ENCODE measurements around the gene SPOCK3.
A peak's percentile ranks its signal among the peaks of the same experiment; 100 is the strongest.
"Not testable (repeated sequence)": the region's sequence is repeated elsewhere in the genome, so short reads cannot be mapped to it uniquely, and the experiment has no call there.

Gene SPOCK3

DNA sequence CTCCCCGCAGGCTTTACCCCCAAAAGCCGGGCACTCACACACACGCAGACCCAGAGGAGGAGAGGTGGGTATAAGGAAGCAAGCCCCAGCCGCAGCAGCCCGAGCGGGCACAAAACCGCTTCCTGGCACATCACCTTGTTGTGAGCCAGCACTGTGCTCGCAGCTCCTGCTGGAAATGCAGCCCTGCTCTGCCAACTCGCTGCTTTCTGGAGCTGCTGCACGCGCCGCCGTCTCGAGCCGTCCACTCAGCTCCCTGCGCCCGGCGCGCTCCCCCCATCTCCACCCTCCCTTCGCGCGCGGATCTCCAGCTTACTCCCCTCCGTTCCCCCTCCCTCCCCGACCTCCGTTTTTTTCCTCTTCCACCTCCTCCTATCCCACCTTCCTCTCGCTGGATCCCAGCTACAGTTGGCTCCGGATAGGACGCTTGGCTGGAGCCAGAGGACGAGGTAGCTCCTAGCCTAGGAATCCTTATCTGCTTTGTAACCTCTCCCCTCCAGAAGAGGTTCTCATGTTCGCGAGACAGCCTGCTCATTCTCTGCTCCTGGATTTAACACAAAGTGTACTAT, at the start of gene SPOCK3:
TSS of gene SPOCK3 (minus strand) at position 179 of the 566 bp plus-strand sequence.
- peak; percentile 78 for DNase-seq (ENCODE audit: low spot score)

DNA sequence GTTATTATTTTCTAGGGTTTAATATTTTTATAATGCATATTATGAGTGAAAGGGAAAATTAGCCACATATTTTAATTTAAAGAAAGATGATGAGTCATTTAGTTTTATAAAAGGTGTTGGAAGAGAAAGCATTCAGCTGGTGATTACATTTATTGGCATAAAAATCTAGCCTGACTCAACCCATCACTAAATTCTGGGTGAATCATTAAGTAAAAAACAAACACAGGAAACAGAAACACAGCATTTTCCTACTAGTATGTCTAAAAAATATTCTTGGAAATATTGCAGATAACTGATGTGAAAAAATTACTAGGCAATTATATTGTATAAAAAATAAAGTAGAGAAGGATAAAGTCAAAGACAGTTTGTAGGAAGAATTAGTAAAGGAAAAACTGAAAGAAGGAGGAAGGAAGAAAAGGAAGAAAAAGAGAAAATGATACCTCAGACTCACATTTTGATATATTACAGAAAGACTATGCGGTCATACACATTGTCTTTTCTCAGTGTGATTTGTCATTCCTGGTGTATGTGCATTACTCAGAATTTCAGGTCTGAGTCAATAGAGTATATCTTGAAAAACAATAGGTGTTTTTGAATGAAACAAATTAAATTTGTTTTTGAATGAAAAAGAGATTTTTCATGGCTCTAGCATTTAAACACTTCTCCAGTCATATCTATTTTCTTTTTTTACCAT, 48.0 kb upstream of the SPOCK3 start:
- no peak for DNase-seq (ENCODE audit: low spot score)

DNA sequence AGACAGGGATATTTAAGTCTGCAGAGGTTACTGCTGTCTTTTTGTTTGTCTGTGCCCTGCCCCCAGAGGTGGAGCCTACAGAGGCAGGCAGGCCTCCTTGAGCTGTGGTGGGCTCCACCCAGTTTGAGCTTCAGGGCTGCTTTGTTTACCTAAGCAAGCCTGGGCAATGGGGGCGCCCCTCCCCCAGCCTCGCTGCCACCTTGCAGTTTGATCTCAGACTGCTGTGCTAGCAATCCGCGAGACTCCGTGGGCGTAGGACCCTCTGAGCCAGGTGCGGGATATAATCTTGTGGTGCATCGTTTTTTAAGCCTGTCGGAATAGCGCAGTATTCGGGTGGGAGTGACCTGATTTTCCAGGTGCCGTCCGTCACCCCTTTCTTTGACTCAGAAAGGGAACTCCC, 47.3 kb upstream of the SPOCK3 start:
- DNase-seq (ENCODE audit: low spot score): not testable (repeated sequence)

DNA sequence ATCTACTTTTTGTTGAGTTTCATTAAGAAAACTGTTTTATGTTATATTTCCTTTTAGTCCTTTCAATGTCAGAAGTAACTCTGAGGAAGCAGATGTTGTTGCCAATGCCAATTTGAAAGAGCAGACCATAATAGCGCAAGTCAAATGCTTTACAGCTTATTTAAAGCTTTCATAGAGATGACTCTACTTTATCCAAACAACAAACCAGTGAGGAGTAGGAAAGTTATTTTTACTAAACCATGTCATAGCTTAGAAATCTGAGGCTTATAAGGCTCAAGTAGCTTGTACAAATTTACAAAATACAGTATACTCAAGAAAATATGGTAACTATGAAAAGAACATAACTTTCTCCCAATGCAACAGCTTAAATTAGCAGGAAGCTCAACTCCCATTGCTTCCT, 40.1 kb upstream of the SPOCK3 start:
- no peak for DNase-seq (ENCODE audit: low spot score)

DNA sequence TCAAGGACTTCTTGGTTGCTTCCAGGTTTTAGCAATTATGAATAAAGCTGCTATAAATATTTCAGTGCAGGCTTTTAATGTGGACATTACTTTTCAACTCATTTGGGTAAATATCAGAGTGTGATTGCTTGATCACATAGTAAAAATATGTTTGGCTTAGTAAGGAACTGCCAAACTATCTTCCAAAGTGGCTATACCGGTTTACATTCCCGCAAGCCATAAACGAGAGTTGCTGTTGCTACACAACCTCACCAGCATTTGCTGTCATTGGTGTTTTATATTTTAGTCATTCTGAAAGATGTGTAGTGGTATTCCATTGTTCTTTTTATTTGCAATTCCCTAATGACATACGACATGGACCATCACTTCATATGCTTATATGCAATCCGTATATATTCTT, 30.9 kb upstream of the SPOCK3 start:
- no peak for DNase-seq (ENCODE audit: low spot score)

DNA sequence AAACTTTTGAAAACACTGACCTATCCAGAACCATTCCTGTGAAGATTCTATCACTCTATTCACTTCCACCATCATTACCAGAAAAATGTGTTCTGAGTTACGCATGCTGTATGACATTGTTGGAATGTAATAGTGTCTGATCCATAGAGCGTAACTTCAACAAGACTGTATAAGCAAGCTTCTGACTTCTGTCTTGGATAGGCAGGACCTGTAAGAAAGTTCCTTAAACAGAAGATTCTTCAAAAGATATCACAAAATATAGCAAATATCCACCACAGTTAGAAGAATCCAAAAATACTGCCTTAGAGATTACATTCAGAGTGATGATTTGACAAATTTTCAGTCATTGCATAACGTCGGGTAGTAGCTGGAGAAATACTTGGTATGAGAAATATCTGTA, 14.0 kb upstream of the SPOCK3 start:
- DNase-seq (ENCODE audit: low spot score): no peak

DNA sequence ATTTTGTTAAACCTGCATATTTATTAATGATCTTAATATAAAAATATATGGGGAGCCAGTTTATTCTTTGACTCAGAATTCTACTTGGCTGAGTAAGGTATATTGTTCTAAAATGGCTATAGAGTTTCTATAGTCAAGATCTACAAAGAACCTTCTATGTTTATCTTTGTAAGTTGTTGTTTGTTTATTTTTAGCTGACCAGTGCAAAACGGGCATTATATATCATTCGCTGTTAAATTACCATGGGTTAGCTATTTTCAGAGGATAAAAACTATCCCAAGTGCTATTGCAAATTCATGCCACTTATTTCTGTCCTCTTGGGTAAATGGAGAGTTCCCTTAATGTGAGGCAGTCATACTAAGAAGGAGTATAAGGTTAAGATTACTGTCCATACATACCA, 5.3 kb upstream of the SPOCK3 start:
- no peak for DNase-seq (ENCODE audit: low spot score)

DNA sequence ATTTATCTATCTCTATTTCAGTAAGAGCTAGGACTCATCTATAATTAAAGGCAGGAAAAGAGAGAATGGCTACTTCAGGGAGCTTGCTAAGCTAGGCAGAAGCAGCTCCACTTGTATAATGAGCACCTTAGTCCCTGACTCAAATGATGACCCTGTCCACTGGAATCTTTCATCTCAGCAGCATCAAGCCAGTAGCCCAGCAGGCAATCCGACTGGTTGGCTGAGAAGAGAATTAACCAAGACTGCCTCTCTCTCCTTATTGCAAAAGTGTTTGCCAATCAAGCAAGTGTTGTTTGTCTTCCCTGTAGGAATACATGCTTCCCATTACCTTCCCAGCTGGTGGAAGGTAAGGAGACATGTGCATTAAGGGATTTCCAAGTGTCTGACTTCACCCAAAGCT, 3.9 kb upstream of the SPOCK3 start:
- DNase-seq (ENCODE audit: low spot score): no peak

DNA sequence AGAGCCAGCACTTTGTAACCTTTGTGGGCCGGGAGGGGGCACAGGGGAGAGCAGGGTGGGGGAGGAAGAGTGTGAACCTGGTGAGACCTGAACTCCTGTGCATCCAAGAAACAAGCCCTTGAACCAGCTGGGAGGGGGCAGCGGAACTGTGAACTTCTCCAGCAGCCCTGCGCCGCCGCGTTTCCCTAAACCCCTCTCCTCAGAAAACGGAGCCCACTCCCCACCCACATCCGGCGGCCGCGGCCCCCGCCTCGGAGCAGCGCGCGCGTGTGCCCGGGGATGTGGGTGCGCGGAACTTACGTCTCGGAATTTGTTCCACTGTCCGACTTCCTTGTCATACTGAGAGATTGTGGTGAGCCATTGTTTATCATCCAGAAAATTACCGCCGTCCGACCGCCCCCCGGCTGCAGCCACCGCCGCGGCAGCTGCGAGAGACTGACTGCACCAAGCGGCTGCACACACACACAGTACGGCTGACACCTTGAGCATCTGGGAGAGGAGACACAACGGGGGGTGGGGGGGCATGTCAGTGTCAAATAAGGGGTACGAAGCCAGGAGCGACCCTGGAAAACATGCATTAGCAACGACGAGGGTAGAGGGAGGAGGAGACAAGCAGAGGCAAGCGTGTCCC, 494 bp downstream of the SPOCK3 start:
- DNase-seq (ENCODE audit: low spot score): peak; percentile 59

DNA sequence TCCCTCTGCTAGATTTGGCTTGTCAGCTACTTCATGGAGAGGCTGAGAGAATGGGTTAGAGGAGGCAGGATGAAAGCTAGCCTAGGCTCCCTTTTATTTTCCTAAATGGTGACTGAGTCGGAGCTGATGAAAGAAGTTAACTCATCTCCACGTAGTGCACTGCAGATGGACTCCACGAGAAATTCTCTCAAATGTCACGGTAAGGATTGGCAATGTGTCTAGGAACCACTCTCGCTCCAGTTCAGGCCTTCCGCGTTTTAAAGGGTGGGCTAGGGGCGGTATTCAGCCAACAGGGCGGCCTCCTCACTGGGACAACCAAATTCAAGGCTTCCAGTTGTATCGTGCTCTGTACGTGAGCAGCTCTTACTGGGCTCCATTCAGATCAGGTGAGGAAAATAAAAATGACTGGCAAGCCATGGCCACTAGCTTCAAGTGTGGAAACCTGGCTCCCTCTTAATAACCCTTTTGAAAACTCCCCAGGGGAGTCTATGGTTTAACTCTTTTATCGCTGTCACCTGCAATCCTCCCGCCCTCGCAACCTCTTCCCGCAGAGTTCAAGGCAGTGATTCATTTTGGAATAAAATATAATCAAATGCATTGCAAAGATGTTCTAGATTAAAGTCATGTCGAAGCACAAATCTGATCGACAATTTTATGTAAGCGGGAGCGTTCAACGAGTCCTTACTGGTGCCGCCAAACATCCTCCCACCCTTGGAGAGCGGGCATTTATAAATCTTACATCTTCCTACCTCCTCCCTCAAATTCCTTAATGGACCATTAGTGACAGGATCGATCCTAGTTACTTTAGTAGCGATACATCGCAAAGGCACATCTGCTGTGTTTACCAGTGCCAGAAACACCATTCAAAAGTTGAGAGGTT, 1.2 kb downstream of the SPOCK3 start:
- DNase-seq (ENCODE audit: low spot score): no peak

DNA sequence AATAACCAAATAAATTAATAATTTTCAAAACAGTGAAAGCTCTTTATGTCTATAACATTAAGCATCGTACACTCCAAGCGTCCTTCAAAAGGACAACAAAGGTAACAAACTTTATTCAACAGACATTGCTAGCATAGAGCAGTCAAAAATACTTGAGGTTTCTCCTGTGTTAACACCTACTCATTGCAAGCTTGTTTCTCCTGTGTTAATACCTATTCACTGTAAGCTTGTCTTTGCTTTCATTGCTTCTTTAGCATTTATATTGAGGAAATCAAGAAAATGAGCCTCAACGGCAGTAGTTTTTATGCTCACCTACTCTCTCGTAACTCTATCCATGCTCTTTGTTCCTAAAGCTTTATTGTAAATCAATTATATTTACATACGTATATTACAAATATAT, 3.5 kb downstream of the SPOCK3 start:
- no peak for DNase-seq (ENCODE audit: low spot score)

DNA sequence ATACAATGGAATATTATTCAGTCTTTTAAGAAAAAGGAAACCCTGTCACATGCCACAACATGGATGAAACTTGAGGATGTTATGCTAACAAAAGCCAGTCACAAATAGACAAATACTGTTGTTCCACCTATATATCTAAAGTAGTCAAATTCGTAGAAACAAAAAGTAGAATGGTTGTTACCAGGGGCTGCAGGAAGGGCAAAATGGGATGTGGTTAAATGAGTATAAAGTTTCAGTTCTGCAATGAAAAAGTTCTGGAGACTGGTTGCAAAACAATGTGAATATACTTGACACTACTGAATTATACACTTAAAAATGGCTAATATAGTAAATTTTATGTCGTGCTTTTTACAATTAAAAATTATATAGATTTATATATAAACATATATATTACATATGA, 12.2 kb downstream of the SPOCK3 start:
- DNase-seq (ENCODE audit: low spot score): no peak

DNA sequence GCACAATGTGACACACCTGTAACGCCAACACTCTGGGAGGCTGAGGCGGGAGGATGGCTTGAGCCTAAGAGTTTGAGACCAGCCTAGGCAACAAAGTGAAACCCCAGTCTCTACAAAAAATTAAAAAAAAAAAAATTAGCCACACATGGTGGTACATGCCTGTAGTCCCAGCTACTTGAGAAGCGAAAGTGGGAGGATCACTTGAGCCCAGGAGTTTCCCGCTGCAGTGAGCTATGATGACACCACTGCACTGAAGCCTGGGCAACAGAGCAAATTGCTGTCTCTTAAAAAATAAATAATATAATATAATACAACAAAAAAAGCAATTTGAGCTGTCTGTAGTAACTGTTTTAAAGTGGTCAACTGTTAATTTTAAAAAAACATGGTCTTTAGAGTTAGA, 13.2 kb downstream of the SPOCK3 start:
- no peak for DNase-seq (ENCODE audit: low spot score)

DNA sequence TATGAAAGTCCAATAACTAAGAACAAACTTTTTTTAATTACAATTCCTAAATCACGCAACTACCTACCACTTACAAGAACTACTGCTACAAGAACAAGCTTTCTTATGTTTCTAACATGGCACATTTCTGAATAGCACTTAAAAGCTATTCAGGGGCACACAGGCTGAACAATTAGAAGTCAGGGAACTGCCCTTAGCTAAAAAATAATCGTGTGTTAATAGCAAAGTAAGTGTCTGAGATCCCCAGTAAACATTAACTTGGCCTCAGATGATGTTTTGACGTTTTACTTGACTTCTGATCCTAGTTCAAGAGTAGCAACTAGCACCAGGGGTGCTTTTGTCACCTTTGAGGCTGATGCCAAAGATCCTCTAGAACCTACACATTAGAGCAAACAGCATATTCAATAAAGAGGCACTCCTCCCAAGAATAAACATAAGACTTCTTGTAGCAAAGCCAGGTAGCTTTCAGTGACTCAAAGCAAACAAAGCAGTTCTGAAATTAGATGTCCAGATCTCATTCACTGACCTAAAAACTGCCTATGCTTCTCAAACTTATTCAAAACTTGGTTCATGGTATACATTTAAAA, 16.2 kb downstream of the SPOCK3 start:
- DNase-seq (ENCODE audit: low spot score): no peak

DNA sequence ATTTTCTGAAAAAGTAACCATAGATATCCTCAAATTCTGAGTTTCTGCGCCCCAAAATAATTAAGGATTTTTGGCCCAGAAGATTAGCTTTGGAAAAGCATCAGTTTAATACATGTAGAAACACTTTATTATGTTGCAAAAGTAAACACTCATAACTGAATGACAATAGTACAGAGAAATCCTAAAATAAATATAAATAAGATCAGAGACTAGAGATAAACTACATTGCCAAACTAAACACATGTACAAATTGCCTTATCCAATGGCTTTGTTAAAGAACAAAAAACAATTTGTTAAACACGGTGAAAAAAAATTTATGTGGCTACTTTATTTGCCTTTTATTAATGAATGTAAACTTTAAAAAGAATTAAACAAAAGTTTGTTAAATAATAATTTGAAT, 17.5 kb downstream of the SPOCK3 start:
- DNase-seq (ENCODE audit: low spot score): no peak

DNA sequence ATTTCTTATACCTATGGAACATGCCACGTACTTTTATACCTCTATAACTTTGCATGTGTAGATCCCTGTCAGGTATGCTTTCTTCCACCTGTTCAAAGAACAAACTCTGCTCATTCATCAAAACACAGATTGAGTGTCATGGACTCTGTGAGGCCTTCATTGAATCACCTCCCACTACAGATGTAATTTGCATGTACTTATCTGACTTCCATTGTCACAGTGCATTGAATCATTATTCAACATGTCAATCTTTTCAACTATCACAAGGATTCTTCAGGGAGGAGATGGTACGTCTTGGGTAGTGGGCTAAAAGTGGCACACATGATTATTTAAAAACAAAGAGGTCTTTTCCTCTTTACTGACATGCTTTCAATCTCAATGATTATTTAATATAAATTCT, 24.1 kb downstream of the SPOCK3 start:
- DNase-seq (ENCODE audit: low spot score): no peak

DNA sequence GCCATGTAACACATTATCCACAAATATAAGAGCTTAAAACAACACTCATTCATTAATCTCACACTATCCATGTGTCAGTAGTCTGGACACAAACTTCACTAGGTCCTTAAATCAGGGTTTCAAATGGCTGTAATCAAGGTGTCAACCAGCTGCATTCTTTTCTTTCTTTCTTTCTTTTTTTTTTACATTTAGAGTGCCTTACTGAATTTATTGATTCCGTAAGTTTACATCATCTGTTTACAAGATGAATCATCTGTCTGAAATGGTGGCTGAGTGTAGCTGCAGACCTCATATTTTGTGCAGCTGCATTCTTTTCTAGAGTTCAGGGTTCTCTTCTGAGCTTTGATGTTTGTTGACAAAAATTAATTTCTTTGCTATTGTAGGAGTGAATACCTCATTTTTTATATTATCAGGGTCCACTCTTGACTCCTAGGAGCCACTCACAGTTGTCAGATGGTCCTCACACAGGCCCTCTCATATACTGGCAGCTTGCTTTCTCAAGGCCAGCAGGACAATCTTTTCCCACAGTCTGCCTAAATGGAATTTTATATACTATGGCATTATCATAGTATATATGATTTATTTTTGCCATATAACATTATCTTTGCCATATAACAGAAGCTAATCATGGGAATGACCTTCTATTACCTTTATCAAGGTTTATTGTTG, 37.8 kb downstream of the SPOCK3 start:
- no peak for DNase-seq (ENCODE audit: low spot score)

DNA sequence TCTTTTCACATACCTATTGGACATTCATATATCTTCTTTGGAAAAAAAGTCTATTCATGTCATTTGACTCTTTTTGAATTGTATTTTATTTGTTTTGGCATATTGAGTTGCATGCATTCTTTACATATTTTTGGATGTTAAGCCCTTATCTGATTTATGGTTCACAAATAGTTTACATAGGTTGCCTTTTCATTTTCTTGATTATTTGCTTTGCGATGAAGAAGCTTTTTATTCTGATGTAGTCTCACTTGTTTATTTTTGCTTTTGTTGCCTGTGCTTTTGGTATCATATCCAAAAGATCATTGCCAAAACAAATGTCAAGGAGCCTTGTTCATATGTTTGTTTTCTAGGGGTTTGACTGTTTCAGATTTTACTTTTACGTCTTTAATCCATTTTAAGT, 43.9 kb downstream of the SPOCK3 start:
- no peak for DNase-seq (ENCODE audit: low spot score)

DNA sequence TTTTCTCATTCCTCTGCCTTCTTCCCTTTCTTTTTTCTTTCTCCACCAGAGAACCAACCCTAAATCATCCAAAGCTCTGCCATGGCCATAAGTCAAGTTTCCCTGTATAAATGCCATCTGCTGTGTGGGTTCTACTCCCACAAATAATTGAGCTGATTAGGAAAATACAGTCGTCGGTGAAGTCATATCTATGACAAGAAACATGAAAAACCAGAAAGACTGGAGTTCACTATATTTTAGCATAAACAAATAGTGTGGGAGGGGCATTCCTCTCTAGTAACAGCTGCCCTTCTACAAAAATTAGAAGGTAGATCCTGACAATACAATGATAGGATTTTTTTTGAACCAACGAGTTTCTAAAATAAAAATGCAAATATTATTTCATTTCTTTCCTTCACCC, 48.8 kb downstream of the SPOCK3 start:
- DNase-seq (ENCODE audit: low spot score): no peak

DNA sequence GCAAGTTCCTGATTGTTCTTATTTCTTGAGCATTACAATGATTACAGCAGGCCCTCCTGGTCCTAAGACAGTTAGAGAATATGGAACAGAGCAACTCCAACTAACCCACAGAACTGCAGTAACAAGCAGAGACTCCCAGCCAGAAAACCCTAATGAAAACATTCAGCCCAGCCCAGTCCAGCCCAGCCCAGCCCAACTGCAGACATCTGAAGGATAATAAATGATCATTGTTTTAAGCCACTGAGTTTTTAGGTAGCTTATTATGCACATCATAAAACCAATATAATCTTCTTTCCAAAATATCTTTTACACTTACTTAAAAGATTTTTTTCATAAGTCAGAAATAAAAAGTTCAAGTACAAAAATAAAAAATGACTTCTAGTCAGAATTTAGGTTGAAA, 51.3 kb downstream of the SPOCK3 start:
- DNase-seq (ENCODE audit: low spot score): no peak

DNA sequence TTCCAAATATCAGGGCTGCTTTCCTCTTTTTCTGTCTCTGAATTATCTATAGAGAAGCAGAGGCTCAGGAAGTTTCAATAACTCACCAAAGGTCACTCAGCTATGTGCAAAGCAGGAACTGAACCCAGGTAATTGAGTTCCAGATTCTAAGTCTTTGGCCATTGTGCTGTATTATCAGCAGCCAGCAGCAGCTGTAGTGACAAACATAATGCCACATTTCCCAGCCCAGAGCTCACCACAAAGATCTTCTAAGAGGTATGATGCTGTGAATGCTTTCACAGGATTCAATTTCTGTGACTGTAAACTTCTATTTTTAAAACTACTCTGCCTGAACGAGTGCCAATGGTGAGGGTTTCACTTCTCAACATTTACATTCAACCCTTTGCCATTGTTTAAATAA, 56.4 kb downstream of the SPOCK3 start:
- no peak for DNase-seq (ENCODE audit: low spot score)
